Measurements from ENCODE around the gene MRPL14. TPM values are rescaled to one million over a fixed set of nuclear protein-coding genes. Genes with fewer than 3 reads are reported as not detected.
"Not testable (repeated sequence)": the region's sequence is repeated elsewhere in the genome, so short reads cannot be mapped to it uniquely, and the experiment has no call there.

Gene MRPL14
- total RNA-seq, 1 experiment from 2014 or later, result 80.1 TPM

DNA sequence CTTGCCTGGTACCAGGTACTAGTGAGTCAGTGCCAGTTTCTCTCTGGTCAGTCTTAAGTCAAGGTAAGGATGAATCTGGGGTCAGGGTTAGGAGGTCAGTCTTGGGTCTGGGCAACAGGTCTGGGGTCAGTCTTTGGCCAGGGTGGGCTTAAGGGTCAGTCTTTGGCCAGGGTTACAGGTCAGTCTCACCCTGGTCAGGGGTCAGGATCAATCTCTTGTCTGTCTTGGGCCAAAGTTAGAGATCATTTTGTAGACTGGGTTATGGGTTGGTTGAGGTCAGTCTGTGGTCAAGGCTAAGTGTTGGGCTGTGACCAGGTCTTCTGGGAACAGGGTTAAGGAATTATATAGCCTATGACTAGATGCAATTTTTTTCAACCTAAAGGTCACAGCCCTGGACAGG is 18.6 kb upstream of the MRPL14 start:
- Histone ChIP-seq H3K9ac (ENCODE audit: low read length) (no peak overlapping the region), H3K27me3 (ENCODE audit: low read length) (no peaks in the 10 kb centered on the region), H2AFZ (ENCODE audit: low read length) (no peak overlapping the region), H3K36me3 (ENCODE audit: insufficient read depth, low read length) (no peaks in the 10 kb centered on the region), H3K4me3 (ENCODE audit: low read length) (no peak overlapping the region), H3K79me2 (ENCODE audit: low read length) (no peaks in the 10 kb centered on the region), H3K27ac (ENCODE audit: low read length) (no peak overlapping the region), H3K9me3 (ENCODE audit: low read length) (no peaks in the 10 kb centered on the region), H3K9me2 (replicated peaks; ENCODE audit: insufficient read depth, low read length) (no peaks in the 10 kb centered on the region), H3K4me2 (ENCODE audit: low read depth, low read length, poor library complexity, severe bottlenecking) (no peak overlapping the region), H4K20me1 (ENCODE audit: insufficient read depth, low read depth, low read length) (no peaks in the 10 kb centered on the region), H3K4me1 (ENCODE audit: low read length) (peaks cover 6% of the 10 kb centered on the region)
- no peak for DNase-seq

DNA sequence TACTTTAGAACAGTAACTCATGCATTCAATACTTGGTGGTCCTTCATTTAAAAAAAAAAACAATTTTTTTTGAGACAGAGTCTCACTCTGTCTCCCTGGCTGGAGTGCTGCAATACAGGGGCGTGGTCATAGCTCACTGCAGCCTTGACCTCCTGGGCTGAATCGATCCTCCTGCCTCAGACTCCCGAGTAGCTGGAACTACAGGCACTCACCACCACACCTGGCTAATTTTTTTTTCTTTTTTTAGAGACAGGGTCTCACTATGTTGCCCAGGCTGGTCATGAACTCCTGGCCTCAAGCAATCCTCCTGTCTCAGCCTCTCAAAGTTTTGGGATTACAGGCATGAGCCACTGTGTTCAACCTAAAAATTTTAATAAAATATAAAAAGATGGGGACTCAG is 17.3 kb upstream of the MRPL14 start:
- not testable (repeated sequence) for H4K20me1 ChIP-seq (ENCODE audit: insufficient read depth, low read depth, low read length); H3K36me3 ChIP-seq (ENCODE audit: insufficient read depth, low read length); H3K27me3 ChIP-seq (ENCODE audit: low read length); H3K79me2 ChIP-seq (ENCODE audit: low read length); H3K9me2 ChIP-seq (replicated peaks; ENCODE audit: insufficient read depth, low read length); H3K9me3 ChIP-seq (ENCODE audit: low read length); H2AFZ ChIP-seq (ENCODE audit: low read length); H3K4me1 ChIP-seq (ENCODE audit: low read length); H3K27ac ChIP-seq (ENCODE audit: low read length); H3K4me3 ChIP-seq (ENCODE audit: low read length); H3K9ac ChIP-seq (ENCODE audit: low read length); H3K4me2 ChIP-seq (ENCODE audit: low read depth, low read length, poor library complexity, severe bottlenecking); DNase-seq

GRCh38 chr6:44143731-44144130 is 16.5 kb upstream of the MRPL14 start:
- Histone ChIP-seq H3K4me2 (ENCODE audit: low read depth, low read length, poor library complexity, severe bottlenecking) (no peak overlapping the region), H3K9me2 (replicated peaks; ENCODE audit: insufficient read depth, low read length) (no peaks in the 10 kb centered on the region), H2AFZ (ENCODE audit: low read length) (no peak overlapping the region), H3K4me3 (ENCODE audit: low read length) (no peak overlapping the region), H3K79me2 (ENCODE audit: low read length) (no peaks in the 10 kb centered on the region), H3K27me3 (ENCODE audit: low read length) (no peaks in the 10 kb centered on the region), H3K9me3 (ENCODE audit: low read length) (no peaks in the 10 kb centered on the region), H3K4me1 (ENCODE audit: low read length) (no peaks in the 10 kb centered on the region), H4K20me1 (ENCODE audit: insufficient read depth, low read depth, low read length) (no peaks in the 10 kb centered on the region), H3K27ac (ENCODE audit: low read length) (no peak overlapping the region), H3K36me3 (ENCODE audit: insufficient read depth, low read length) (no peaks in the 10 kb centered on the region), H3K9ac (ENCODE audit: low read length) (no peak overlapping the region)
- no peak for DNase-seq

DNA sequence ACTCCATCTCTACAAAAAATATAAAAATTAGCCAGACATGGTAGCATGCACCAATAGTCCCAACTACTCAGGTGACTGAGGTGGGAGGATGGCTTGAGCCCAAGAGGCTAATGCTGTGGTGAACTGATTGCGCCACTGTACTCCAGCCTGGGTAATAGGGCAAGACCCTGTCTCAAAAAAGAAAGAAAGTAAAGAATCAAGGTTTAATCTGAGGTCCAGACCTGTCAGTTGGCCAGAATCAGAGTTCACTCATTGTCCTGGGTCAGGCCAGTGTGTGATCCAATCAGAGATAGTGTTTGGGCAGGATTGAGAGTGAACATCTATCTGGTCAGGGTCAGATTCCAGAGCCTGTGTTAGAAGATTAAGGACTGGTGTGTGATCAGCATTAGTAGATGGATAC is 15.6 kb upstream of the MRPL14 start:
- H2AFZ ChIP-seq (ENCODE audit: low read length), result no peak overlapping the region
- H3K27ac ChIP-seq (ENCODE audit: low read length), result no peak overlapping the region
- H3K9ac ChIP-seq (ENCODE audit: low read length), result no peak overlapping the region
- H3K27me3 ChIP-seq (ENCODE audit: low read length), result no peaks in the 10 kb centered on the region
- no peaks in the 10 kb centered on the region for H4K20me1 ChIP-seq (ENCODE audit: insufficient read depth, low read depth, low read length)
- no peaks in the 10 kb centered on the region for H3K4me1 ChIP-seq (ENCODE audit: low read length)
- H3K4me3 ChIP-seq (ENCODE audit: low read length), result no peak overlapping the region
- no peaks in the 10 kb centered on the region for H3K9me2 ChIP-seq (replicated peaks; ENCODE audit: insufficient read depth, low read length)
- no peaks in the 10 kb centered on the region for H3K9me3 ChIP-seq (ENCODE audit: low read length)
- no peaks in the 10 kb centered on the region for H3K36me3 ChIP-seq (ENCODE audit: insufficient read depth, low read length)
- no peak for DNase-seq
- H3K4me2 ChIP-seq (ENCODE audit: low read depth, low read length, poor library complexity, severe bottlenecking), result no peak overlapping the region
- H3K79me2 ChIP-seq (ENCODE audit: low read length), result no peaks in the 10 kb centered on the region

GRCh38 chr6:44139351-44139743 is 12.1 kb upstream of the MRPL14 start:
- Histone ChIP-seq H3K4me1 (ENCODE audit: low read length) (no peaks in the 10 kb centered on the region), H3K4me2 (ENCODE audit: low read depth, low read length, poor library complexity, severe bottlenecking) (no peak overlapping the region), H3K9me3 (ENCODE audit: low read length) (no peaks in the 10 kb centered on the region), H3K27ac (ENCODE audit: low read length) (no peak overlapping the region), H3K27me3 (ENCODE audit: low read length) (no peaks in the 10 kb centered on the region), H4K20me1 (ENCODE audit: insufficient read depth, low read depth, low read length) (no peaks in the 10 kb centered on the region), H3K79me2 (ENCODE audit: low read length) (no peaks in the 10 kb centered on the region), H3K4me3 (ENCODE audit: low read length) (no peak overlapping the region), H3K9me2 (replicated peaks; ENCODE audit: insufficient read depth, low read length) (no peaks in the 10 kb centered on the region), H3K36me3 (ENCODE audit: insufficient read depth, low read length) (no peaks in the 10 kb centered on the region), H3K9ac (ENCODE audit: low read length) (no peak overlapping the region), H2AFZ (ENCODE audit: low read length) (no peak overlapping the region)
- DNase-seq, result no peak

DNA sequence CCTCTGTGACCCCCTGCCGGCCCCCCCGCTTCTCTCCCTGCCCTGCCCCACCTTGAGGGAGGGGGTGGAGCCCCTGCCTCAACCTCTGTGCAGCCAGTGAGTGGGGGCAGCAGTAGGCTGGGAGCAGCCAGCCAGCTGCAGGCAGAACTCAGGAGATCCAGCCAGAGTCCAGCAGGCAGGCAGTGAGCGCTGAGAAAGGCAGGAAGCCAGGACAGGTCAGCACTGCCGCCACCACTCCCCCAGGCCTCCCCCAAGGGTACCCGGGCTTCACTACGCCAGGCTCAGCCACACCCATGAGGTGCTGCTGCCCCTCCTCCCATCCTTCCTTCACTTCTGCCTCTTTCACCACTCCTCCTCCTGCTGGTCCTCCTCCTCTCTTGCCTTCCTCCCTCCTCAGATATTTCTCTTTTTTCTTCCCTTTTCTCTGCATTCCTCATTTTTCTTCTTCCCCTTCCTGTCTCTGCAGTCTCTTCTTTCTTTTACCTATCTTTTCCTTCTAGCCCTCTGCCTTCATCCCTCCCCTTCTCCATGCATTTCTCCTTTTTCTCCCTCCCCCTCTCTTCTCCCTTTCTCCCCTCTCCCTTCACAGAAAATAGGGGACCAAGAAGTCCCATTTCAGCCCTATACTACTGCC is 11.6 kb upstream of the MRPL14 start:
- Histone ChIP-seq H3K27ac (ENCODE audit: low read length) (no peak overlapping the region), H3K4me1 (ENCODE audit: low read length) (peaks cover under 1% of the 10 kb centered on the region; the same call in 1 of the 2 replicates), H3K4me3 (ENCODE audit: low read length) (no peak overlapping the region), H3K4me2 (ENCODE audit: low read depth, low read length, poor library complexity, severe bottlenecking) (no peak overlapping the region), H3K36me3 (ENCODE audit: insufficient read depth, low read length) (no peaks in the 10 kb centered on the region), H3K9ac (ENCODE audit: low read length) (no peak overlapping the region), H2AFZ (ENCODE audit: low read length) (no peak overlapping the region), H3K27me3 (ENCODE audit: low read length) (no peaks in the 10 kb centered on the region), H3K9me3 (ENCODE audit: low read length) (no peaks in the 10 kb centered on the region), H3K9me2 (replicated peaks; ENCODE audit: insufficient read depth, low read length) (no peaks in the 10 kb centered on the region), H3K79me2 (ENCODE audit: low read length) (no peaks in the 10 kb centered on the region), H4K20me1 (ENCODE audit: insufficient read depth, low read depth, low read length) (peaks cover 2% of the 10 kb centered on the region; the same call in 1 of the 2 replicates)
- no peak for DNase-seq

DNA sequence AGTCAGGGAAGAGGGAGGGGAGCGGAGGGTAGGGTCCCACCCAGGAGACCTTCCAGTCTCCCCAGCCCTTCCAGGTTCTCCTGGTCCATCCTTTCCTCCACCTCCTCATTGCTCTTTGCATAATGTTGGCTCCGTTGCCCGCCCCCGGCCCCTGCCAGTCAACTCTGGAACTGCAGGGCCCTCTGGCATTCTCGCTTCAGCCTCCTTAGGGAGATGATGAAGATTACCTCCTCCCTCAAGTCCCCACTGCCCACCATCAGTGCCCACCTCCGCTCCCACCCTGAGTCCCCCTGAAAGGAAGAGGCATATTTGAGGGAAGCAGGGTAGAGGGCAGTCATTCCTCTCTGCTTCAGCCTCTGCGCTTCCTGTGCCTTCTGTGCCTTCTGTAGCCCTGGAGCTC is 8.6 kb upstream of the MRPL14 start:
- H3K4me1 ChIP-seq (ENCODE audit: low read length), result peaks cover 11% of the 10 kb centered on the region
- H3K9me2 ChIP-seq (replicated peaks; ENCODE audit: insufficient read depth, low read length), result no peaks in the 10 kb centered on the region
- peaks cover 4% of the 10 kb centered on the region; the same call in 1 of the 2 replicates for H4K20me1 ChIP-seq (ENCODE audit: insufficient read depth, low read depth, low read length)
- DNase-seq, result no peak
- H3K9me3 ChIP-seq (ENCODE audit: low read length), result no peaks in the 10 kb centered on the region
- no peaks in the 10 kb centered on the region for H3K27me3 ChIP-seq (ENCODE audit: low read length)
- H3K9ac ChIP-seq (ENCODE audit: low read length), result no peak overlapping the region
- no peak overlapping the region for H2AFZ ChIP-seq (ENCODE audit: low read length)
- no peaks in the 10 kb centered on the region for H3K36me3 ChIP-seq (ENCODE audit: insufficient read depth, low read length)
- no peak overlapping the region for H3K27ac ChIP-seq (ENCODE audit: low read length)
- no peaks in the 10 kb centered on the region for H3K79me2 ChIP-seq (ENCODE audit: low read length)
- H3K4me3 ChIP-seq (ENCODE audit: low read length), result no peak overlapping the region
- H3K4me2 ChIP-seq (ENCODE audit: low read depth, low read length, poor library complexity, severe bottlenecking), result no peak overlapping the region

- no peaks in the 10 kb centered on the region for H3K27me3 ChIP-seq (ENCODE audit: low read length)
- H4K20me1 ChIP-seq (ENCODE audit: insufficient read depth, low read depth, low read length), result peaks cover 4% of the 10 kb centered on the region; the same call in 1 of the 2 replicates
- H3K9ac ChIP-seq (ENCODE audit: low read length), result no peak overlapping the region
- H3K4me2 ChIP-seq (ENCODE audit: low read depth, low read length, poor library complexity, severe bottlenecking), result no peak overlapping the region
- no peak overlapping the region for H2AFZ ChIP-seq (ENCODE audit: low read length)
- no peak overlapping the region for H3K27ac ChIP-seq (ENCODE audit: low read length)
- peaks cover 11% of the 10 kb centered on the region for H3K4me1 ChIP-seq (ENCODE audit: low read length)
- H3K9me2 ChIP-seq (replicated peaks; ENCODE audit: insufficient read depth, low read length), result no peaks in the 10 kb centered on the region
- no peak overlapping the region for H3K4me3 ChIP-seq (ENCODE audit: low read length)
- no peak for DNase-seq
- no peaks in the 10 kb centered on the region for H3K79me2 ChIP-seq (ENCODE audit: low read length)
- H3K36me3 ChIP-seq (ENCODE audit: insufficient read depth, low read length), result no peaks in the 10 kb centered on the region
- H3K9me3 ChIP-seq (ENCODE audit: low read length), result no peaks in the 10 kb centered on the region
Measured at GRCh38 chr6:44135173-44135758, 8.0 kb upstream of the MRPL14 start.
